ENCODE measurements around the gene DYNLRB1. TPM values are rescaled to one million over a fixed set of nuclear protein-coding genes. Genes with fewer than 3 reads are reported as not detected.

Gene DYNLRB1
- total RNA-seq = 100 to 1,000 TPM in 5 of 6 donors, 10 to 100 TPM in 1; 77.5 to 156 (median 122) TPM

GRCh38 chr20:34516247-34517113 lies at the start of gene DYNLRB1:
DYNLRB1 (plus strand) TSS chr20:34516422; CDS start chr20:34516459, 37 bp downstream.
- DNase-seq = peak; percentile 95 to 96
- Histone ChIP-seq H3K36me3 (peaks cover 0 to 19% (median 3%) of the 10 kb centered on the region in 4 donors), H3K4me3 (peak within 1 kb of the TSS; percentile 60 to 77 (median 63)), H3K9me3 (no peaks in the 10 kb centered on the region), H3K27ac (peak within 1 kb of the TSS; percentile 89 to 98 (median 96)), H3K27me3 (no peaks in the 10 kb centered on the region), H3K4me1 (peaks cover 15 to 48% (median 24%) of the 10 kb centered on the region in 4 donors)
- TF ChIP-seq CTCF (IDR thresholded peaks at IDR 0.05) = no peak
- no peak for TF ChIP-seq EP300 (IDR thresholded peaks at IDR 0.05)
- TF ChIP-seq POLR2AphosphoS5 (IDR thresholded peaks at IDR 0.05) = peak; percentile 86 to 94
- TF ChIP-seq POLR2A (IDR thresholded peaks at IDR 0.05) = peak in 3 of 4 donors; percentile 81 to 90 (median 84)
- 0% methylated on average over 15 to 46 of the region's 59 CpGs for WGBS, 2 donors
- peak; percentile 96 to 97 for ATAC-seq (ENCODE audit: low FRiP score in 2 of 2)

DNA sequence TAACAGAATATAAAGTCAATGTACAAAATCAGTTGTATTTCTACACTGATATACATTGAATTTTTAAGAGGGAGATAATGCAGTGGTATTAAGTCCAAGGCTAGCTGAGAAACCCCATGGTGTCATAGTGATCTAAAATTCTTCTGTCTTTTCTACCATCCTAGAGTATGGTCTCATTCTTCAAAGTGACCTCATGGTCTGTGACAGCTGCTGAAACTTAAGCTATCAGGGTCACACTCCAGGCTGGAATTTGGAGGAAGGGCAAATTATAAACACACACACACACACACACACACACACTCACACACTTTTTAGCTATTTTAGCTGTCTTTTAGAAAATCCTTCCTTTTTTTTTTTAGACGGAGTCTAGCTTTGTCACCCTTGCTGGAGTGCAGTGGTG lies 47.3 kb upstream of the DYNLRB1 start:
- Histone ChIP-seq H3K27me3 (no peaks in the 10 kb centered on the region), H3K36me3 (peaks cover 0 to 63% (median 14%) of the 10 kb centered on the region in 4 donors), H3K4me1 (peaks cover 0 to 8% (median 6%) of the 10 kb centered on the region in 4 donors), H3K27ac (no peak overlapping the region), H3K4me3 (no peak overlapping the region), H3K9me3 (no peaks in the 10 kb centered on the region)
- TF ChIP-seq CTCF (IDR thresholded peaks at IDR 0.05) (no peak), POLR2AphosphoS5 (IDR thresholded peaks at IDR 0.05) (no peak), EP300 (IDR thresholded peaks at IDR 0.05) (no peak), POLR2A (IDR thresholded peaks at IDR 0.05) (no peak)
- WGBS, 2 donors = 65 to 75% methylated on average over 1 of the region's 1 CpG
- ATAC-seq (ENCODE audit: low FRiP score in 2 of 2) (no peak), DNase-seq (no peak)

- TF ChIP-seq POLR2A (IDR thresholded peaks at IDR 0.05) (no peak), CTCF (IDR thresholded peaks at IDR 0.05) (no peak), EP300 (IDR thresholded peaks at IDR 0.05) (no peak), POLR2AphosphoS5 (IDR thresholded peaks at IDR 0.05) (no peak)
- WGBS, 2 donors = 76 to 80% methylated on average over 6 of the region's 6 CpGs
- Histone ChIP-seq H3K27ac (no peak overlapping the region), H3K36me3 (peaks cover 0 to 49% (median 8%) of the 10 kb centered on the region in 4 donors), H3K4me3 (no peak overlapping the region), H3K4me1 (peaks cover 0 to 15% (median 6%) of the 10 kb centered on the region in 4 donors), H3K9me3 (no peaks in the 10 kb centered on the region), H3K27me3 (no peaks in the 10 kb centered on the region)
- ATAC-seq (ENCODE audit: low FRiP score in 2 of 2) = peak in 1 of 2 donors; percentile 81
- DNase-seq = no peak
Observed at GRCh38 chr20:34472246-34472925, 43.8 kb upstream of the DYNLRB1 start.

DNA sequence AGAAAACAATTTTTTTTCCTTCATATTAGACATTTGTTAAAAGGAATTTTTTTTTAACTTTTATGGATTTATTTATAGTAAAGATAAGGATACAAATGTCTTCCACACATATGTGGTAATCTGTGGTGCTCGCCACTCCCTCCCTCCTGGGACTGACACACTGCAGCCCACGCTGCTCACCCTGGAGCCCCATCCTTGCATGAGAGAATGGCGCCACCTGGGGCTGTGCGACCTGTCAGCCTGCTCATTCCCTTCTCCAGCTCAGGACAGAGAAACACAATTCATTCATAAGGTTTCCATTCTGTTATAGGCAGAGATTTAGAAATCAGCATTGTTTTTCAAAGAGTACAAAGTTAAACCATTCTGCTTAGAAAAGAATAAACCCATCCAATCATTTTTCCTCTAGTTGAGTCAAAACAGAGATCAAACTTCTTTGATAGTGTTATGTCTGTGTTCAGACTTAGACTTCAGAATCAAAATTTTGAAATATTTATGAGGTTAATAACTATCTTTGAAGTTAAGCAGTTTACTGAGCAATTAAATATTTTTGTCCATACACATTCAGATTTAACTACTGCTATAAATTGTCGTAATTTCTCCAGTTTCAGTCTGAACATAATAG lies 42.8 kb upstream of the DYNLRB1 start:
- no peak for DNase-seq

More for the DNA sequence above, 42.8 kb upstream of the DYNLRB1 start:
- Histone ChIP-seq H3K4me3 (no peak overlapping the region), H3K27ac (no peak overlapping the region), H3K4me1 (peaks cover 0 to 15% (median 6%) of the 10 kb centered on the region in 4 donors), H3K9me3 (no peaks in the 10 kb centered on the region), H3K27me3 (no peaks in the 10 kb centered on the region), H3K36me3 (peaks cover 0 to 53% (median 7%) of the 10 kb centered on the region in 4 donors)
- peak in 1 of 2 donors; percentile 85 for ATAC-seq (ENCODE audit: low FRiP score in 2 of 2)
- 84 to 87% methylated on average over 5 of the region's 5 CpGs for WGBS, 2 donors
- TF ChIP-seq POLR2A (IDR thresholded peaks at IDR 0.05) = no peak
- no peak for TF ChIP-seq EP300 (IDR thresholded peaks at IDR 0.05)
- no peak for TF ChIP-seq POLR2AphosphoS5 (IDR thresholded peaks at IDR 0.05)
